DND-41 (cell line): Measurements from ENCODE around the gene ZNF521.

Experiments used
- ATAC-seq: fragments of 200-7000 bp; cut with Tn5 transposase; 3 replicates; pipeline ENCODE4 v1.9.1; 2021; ENCODE audit warnings: low read depth; ENCODE audit not compliant: insufficient read depth
- DNase-seq: peaks from one replicate; pipeline ENCODE4 v3.0.0-alpha.2; 2020
- H2AFZ ChIP-seq: 2 replicates; pipeline ENCODE4 v1.6.0; 2012; ENCODE audit warnings: low read depth, low read length
- H3K27ac ChIP-seq: 2 replicates; pipeline ENCODE4 v1.5.1; 2012; ENCODE audit warnings: low read length, inconsistent platforms
- H3K27me3 ChIP-seq: fragments of 200-600 bp; sonication (generic); 2 replicates; pipeline ENCODE4 v1.6.0; 2012; ENCODE audit warnings: low read length, mild to moderate bottlenecking, inconsistent platforms; ENCODE audit not compliant: insufficient read depth, poor library complexity
- H3K36me3 ChIP-seq: 2 replicates; pipeline ENCODE4 v1.5.1; 2012; ENCODE audit warnings: low read length, inconsistent platforms; ENCODE audit not compliant: insufficient read depth
- H3K4me1 ChIP-seq: 2 replicates; pipeline ENCODE4 v1.5.1; 2012; ENCODE audit warnings: mild to moderate bottlenecking, low read length; ENCODE audit not compliant: insufficient read depth
- H3K4me2 ChIP-seq: 2 replicates; pipeline ENCODE4 v1.6.0; 2012; ENCODE audit warnings: mild to moderate bottlenecking, moderate library complexity, low read length, inconsistent platforms; ENCODE audit not compliant: insufficient read depth
- H3K4me3 ChIP-seq, 2 experiments: fragments of 200-600 bp in 1 of 2; shearing (Covaris generic) in 1 of 2; 2 replicates each; pipeline ENCODE4 v1.5.1; 2012 to 2016; ENCODE audit warnings: inconsistent platforms in 2 of 2, low read length in 2 of 2, mild to moderate bottlenecking in 2 of 2, low read depth in 1 of 2, moderate library complexity in 1 of 2
- H3K79me2 ChIP-seq: 2 replicates; pipeline ENCODE4 v1.6.0; 2012; ENCODE audit warnings: low read length, inconsistent platforms; ENCODE audit not compliant: insufficient read depth
- H3K9ac ChIP-seq: 2 replicates; pipeline ENCODE4 v1.6.0; 2012; ENCODE audit warnings: low read depth, mild to moderate bottlenecking, inconsistent platforms, low read length, moderate library complexity
- H3K9me3 ChIP-seq: 2 replicates; pipeline ENCODE4 v1.5.1; 2012; ENCODE audit warnings: low read length, moderate library complexity, mild to moderate bottlenecking, inconsistent platforms; ENCODE audit not compliant: insufficient read depth, severe bottlenecking
- H4K20me1 ChIP-seq: 2 replicates; pipeline ENCODE4 v1.6.0; 2012; ENCODE audit warnings: low read length; ENCODE audit not compliant: insufficient read depth
- CTCF ChIP-seq: IDR thresholded peaks from 2 replicates; pipeline ENCODE4 v1.5.1; 2012; ENCODE audit warnings: borderline replicate concordance, low read length, moderate library complexity, mild to moderate bottlenecking; ENCODE audit not compliant: poor library complexity, severe bottlenecking; ENCODE audit errors: extremely low read depth
- EZH2 ChIP-seq: IDR thresholded peaks from 3 replicates; pipeline ENCODE4 v1.6.1; 2012; ENCODE audit warnings: borderline replicate concordance, low read depth, mild to moderate bottlenecking, moderate library complexity, low read length, inconsistent platforms; ENCODE audit not compliant: severe bottlenecking

Gene ZNF521

GRCh38 chr18:25248755-25249154, 103.2 kb downstream of the ZNF521 start:
- Histone ChIP-seq H3K27ac (no peak overlapping the region), H3K79me2 (no peaks in the 10 kb centered on the region), H3K4me1 (no peaks in the 10 kb centered on the region), H3K9ac (no peak overlapping the region), H3K4me3 (no peak overlapping the region), H3K9me3 (no peaks in the 10 kb centered on the region), H3K4me2 (no peak overlapping the region), H2AFZ (no peak overlapping the region), H3K27me3 (no peaks in the 10 kb centered on the region), H4K20me1 (no peaks in the 10 kb centered on the region), H3K36me3 (no peaks in the 10 kb centered on the region)
- TF ChIP-seq CTCF (no peak), EZH2 (no peak)
- ATAC-seq, result no peak
- no peak for DNase-seq

- no peak overlapping the region for H3K4me2 ChIP-seq
- no peaks in the 10 kb centered on the region for H3K9me3 ChIP-seq
- H3K36me3 ChIP-seq, result no peaks in the 10 kb centered on the region
- ATAC-seq (no peak), DNase-seq (no peak)
- H4K20me1 ChIP-seq, result no peaks in the 10 kb centered on the region
- H3K4me3 ChIP-seq, result no peak overlapping the region
- H3K4me1 ChIP-seq, result no peaks in the 10 kb centered on the region
- no peak overlapping the region for H2AFZ ChIP-seq
- no peak overlapping the region for H3K27ac ChIP-seq
- no peak overlapping the region for H3K9ac ChIP-seq
- H3K79me2 ChIP-seq, result no peaks in the 10 kb centered on the region
- TF ChIP-seq EZH2 (no peak), CTCF (no peak)
- no peaks in the 10 kb centered on the region for H3K27me3 ChIP-seq
Observed at GRCh38 chr18:25247725-25248124, 104.2 kb downstream of the ZNF521 start.

GRCh38 chr18:25244924-25245698, 106.9 kb downstream of the ZNF521 start:
- 0 out of 2 replicates have a peak, but pooled peaks cover under 1% of the 10 kb centered on the region for H3K4me1 ChIP-seq
- no peak overlapping the region for H3K9ac ChIP-seq
- H3K4me3 ChIP-seq, result no peak overlapping the region
- H3K79me2 ChIP-seq, result no peaks in the 10 kb centered on the region
- TF ChIP-seq EZH2, result no peak
- TF ChIP-seq CTCF, result no peak
- no peak overlapping the region for H2AFZ ChIP-seq
- no peak overlapping the region for H3K27ac ChIP-seq
- H4K20me1 ChIP-seq, result no peaks in the 10 kb centered on the region
- no peaks in the 10 kb centered on the region for H3K9me3 ChIP-seq
- ATAC-seq (no peak), DNase-seq (no peak)
- H3K36me3 ChIP-seq, result no peaks in the 10 kb centered on the region
- no peaks in the 10 kb centered on the region for H3K27me3 ChIP-seq
- no peak overlapping the region for H3K4me2 ChIP-seq
